Panc1 (cell line): ENCODE results near the gene HYLS1. TPM values are rescaled to one million over a fixed set of nuclear protein-coding genes. Genes with fewer than 3 reads are reported as not detected.
A peak's percentile ranks its signal among the peaks of the same experiment; 100 is the strongest.

ENCODE experiments used
- ATAC-seq: fragments of 200-7000 bp; cut with Tn5 transposase; 2 replicates; pipeline ENCODE4 v1.9.1; 2020; ENCODE audit warnings: mild to moderate bottlenecking, moderate library complexity
- BruUV-seq: library from RNA; stranded (reverse); fragments of 400-500 nt; replicated peaks from 2 replicates; lab custom pipeline; 2021; lab: Mats Ljungman, UMichigan
- CTCF ChIA-PET: fragments of 300-600 bp; sonication (Branson Sonifier 250); formaldehyde crosslinking; loops from one replicate; lab custom pipeline; 2022; ENCODE audit warnings: antibody characterized with exemption; lab: Charles Lee
- POLR2A ChIA-PET: fragments of 300-600 bp; sonication (Branson Sonifier 250); formaldehyde crosslinking; loops from one replicate; lab custom pipeline; 2022; ENCODE audit warnings: antibody characterized with exemption; lab: Charles Lee
- DNase-seq: peaks from one replicate; pipeline ENCODE4 v3.0.0-alpha.2; 2010; ENCODE audit warnings: low read depth, low spot score
- H3K27ac ChIP-seq: 2 replicates; pipeline ENCODE4 v1.5.1; 2011; ENCODE audit warnings: mild to moderate bottlenecking, low read length, inconsistent platforms
- H3K27me3 ChIP-seq: fragments of 200-500 bp; sonication (Bioruptor generic); 2 replicates; pipeline ENCODE4 v1.6.0; 2014; ENCODE audit warnings: low read length, inconsistent platforms; ENCODE audit not compliant: control insufficient read depth, insufficient read depth
- H3K36me3 ChIP-seq: fragments of 200-500 bp; sonication (Bioruptor generic); 2 replicates; pipeline ENCODE4 v1.5.1; 2014; ENCODE audit warnings: inconsistent platforms, mild to moderate bottlenecking, low read length, moderate library complexity; ENCODE audit not compliant: control insufficient read depth, insufficient read depth
- H3K4me1 ChIP-seq: 2 replicates; pipeline ENCODE4 v1.5.1; 2011; ENCODE audit warnings: inconsistent platforms, mild to moderate bottlenecking, low read length, moderate library complexity; ENCODE audit not compliant: control insufficient read depth, insufficient read depth
- H3K4me3 ChIP-seq, 2 experiments: 2 replicates each; pipeline ENCODE4 v1.5.1; 2011 to 2012; ENCODE audit warnings: low read depth in 2 of 2, low read length in 2 of 2, mild to moderate bottlenecking in 2 of 2, inconsistent platforms in 1 of 2, moderate library complexity in 1 of 2
- H3K9me3 ChIP-seq: fragments of 200-500 bp; sonication (Bioruptor generic); 2 replicates; pipeline ENCODE4 v1.5.1; 2014; ENCODE audit warnings: low read depth, mild to moderate bottlenecking, inconsistent platforms, low read length, moderate library complexity; ENCODE audit not compliant: control insufficient read depth, insufficient read depth
- CTCF ChIP-seq: fragments of 450-650 bp; IDR thresholded peaks from 2 replicates; pipeline ENCODE4 v1.5.1; 2017; ENCODE audit warnings: mild to moderate bottlenecking
- POLR2AphosphoS5 ChIP-seq: IDR thresholded peaks from 2 replicates; pipeline ENCODE4 v1.6.1; 2012; ENCODE audit warnings: mild to moderate bottlenecking, low read depth, low read length, moderate library complexity
- REST ChIP-seq, 2 experiments: IDR thresholded peaks; 2 replicates each; pipeline ENCODE4 v1.6.1; 2011 to 2012; ENCODE audit warnings: low read depth in 2 of 2, control low read depth in 1 of 2, low read length in 1 of 2, mild to moderate bottlenecking in 1 of 2, moderate library complexity in 1 of 2; ENCODE audit not compliant: insufficient read depth in 1 of 2
- SIN3A ChIP-seq: IDR thresholded peaks from 2 replicates; pipeline ENCODE4 v1.6.1; 2012; ENCODE audit warnings: low read depth, mild to moderate bottlenecking, low read length, moderate library complexity, borderline replicate concordance; ENCODE audit not compliant: insufficient read depth
- TCF7L2 ChIP-seq: IDR thresholded peaks from 2 replicates; pipeline ENCODE4 v1.6.1; 2011; ENCODE audit warnings: mild to moderate bottlenecking, low read depth, low read length, inconsistent platforms
- in situ Hi-C: cut with HindIII; loops from 2 replicates; pipeline ENCODE4 v1.10.0; 2016; ENCODE audit warnings: low sequenced_read_pairs, low pct_unique_long_range_greater_than_20kb
- intact Hi-C: fragments of 100-400 bp; cut with micrococcal nuclease; formaldehyde crosslinking; loops from one replicate; pipeline ENCODE4 v1.10.0; 2022; ENCODE audit not compliant: unreplicated experiment
- total RNA-seq: library from RNA; stranded (reverse); gene quantifications from one replicate; pipeline ENCODE4 v1.2.1, GENCODE V29; 2021; ENCODE audit not compliant: unreplicated experiment

Gene HYLS1
- total RNA-seq, 1 experiment from 2014 or later: 32.2 TPM

GRCh38 chr11:125872138-125872491 is 15.4 kb upstream of the HYLS1 start:
- BruUV-seq: no TSS peak
- no peaks in the 10 kb centered on the region for H3K36me3 ChIP-seq
- peaks cover 15% of the 10 kb centered on the region; the same call in 1 of the 2 replicates for H3K9me3 ChIP-seq
- H3K27me3 ChIP-seq: no peaks in the 10 kb centered on the region
- ATAC-seq (no peak), DNase-seq (no peak)
- intact Hi-C loops (loop anchor here (5.0 kb wide), 1 partner anchor 245 kb away; the partner anchor contains the start of gene CHEK1), in situ Hi-C loops (no loop called here)
- ChIA-PET CTCF (no interaction called here), POLR2A (no interaction called here)
- H3K27ac ChIP-seq: no peak overlapping the region
- no peaks in the 10 kb centered on the region for H3K4me1 ChIP-seq
- H3K4me3 ChIP-seq: no peak overlapping the region
- TF ChIP-seq TCF7L2 (no peak), SIN3A (no peak), REST (IDR thresholded peaks at IDR 0.05; ENCODE audit: insufficient read depth in 1 of 2, low read depth in 2 of 2, low read length in 1 of 2) (no peak), POLR2AphosphoS5 (no peak), CTCF (no peak)

GRCh38 chr11:125873881-125874555 is 13.4 kb upstream of the HYLS1 start:
- TF ChIP-seq CTCF (no peak), TCF7L2 (no peak), POLR2AphosphoS5 (no peak), SIN3A (no peak), REST (IDR thresholded peaks at IDR 0.05; ENCODE audit: insufficient read depth in 1 of 2, low read depth in 2 of 2, low read length in 1 of 2) (no peak)
- no TSS peak for BruUV-seq
- no peaks in the 10 kb centered on the region for H3K36me3 ChIP-seq
- ChIA-PET POLR2A (no interaction called here), CTCF (no interaction called here)
- ATAC-seq (peak; percentile 19; the same call in 1 of the 2 replicates), DNase-seq (no peak)
- peaks cover 15% of the 10 kb centered on the region; the same call in 1 of the 2 replicates for H3K9me3 ChIP-seq
- H3K4me1 ChIP-seq: no peaks in the 10 kb centered on the region
- H3K27me3 ChIP-seq: no peaks in the 10 kb centered on the region
- intact Hi-C loops: loop anchor here (1.0 to 5.0 kb wide), 2 partner anchors 150 to 247 kb away; partner anchors contain the start of gene CHEK1
- no peak overlapping the region for H3K27ac ChIP-seq
- H3K4me3 ChIP-seq: no peak overlapping the region
- in situ Hi-C loops: no loop called here
